Measurements from ENCODE around the gene RAB3B.

The RAB3B gene

GRCh38 chr1:51990478-51990965, at the start of gene RAB3B:
Gene RAB3B (minus strand): TSS chr1:51990700. CDS start chr1:51977117, 13,583 bp downstream.
- Histone ChIP-seq H3K27me3 (ENCODE audit: insufficient read depth, low read depth, severe bottlenecking) (no peaks in the 10 kb centered on the region), H3K4me3 (ENCODE audit: low read depth, low read length) (peak within 1 kb of the TSS; percentile 53), H3K36me3 (peaks cover 10% of the 10 kb centered on the region; the same call in 1 of the 2 replicates), H3K9me3 (ENCODE audit: severe bottlenecking) (no peaks in the 10 kb centered on the region), H3K27ac (peak within 1 kb of the TSS; percentile 72)
- TF ChIP-seq CTCF (IDR thresholded peaks at IDR 0.05; ENCODE audit: low read depth, low read length), result no peak
- DNase-seq, result peak; percentile 94

GRCh38 chr1:52037909-52038308, 47.4 kb upstream of the RAB3B start:
- Histone ChIP-seq H3K4me3 (ENCODE audit: low read depth, low read length) (no peak overlapping the region), H3K9me3 (ENCODE audit: severe bottlenecking) (no peaks in the 10 kb centered on the region), H3K27ac (no peak overlapping the region; the same call in 1 of the 2 replicates), H3K36me3 (peaks cover 32% of the 10 kb centered on the region), H3K27me3 (ENCODE audit: insufficient read depth, low read depth, severe bottlenecking) (no peaks in the 10 kb centered on the region)
- no peak for TF ChIP-seq CTCF (IDR thresholded peaks at IDR 0.05; ENCODE audit: low read depth, low read length)
- no peak for DNase-seq

GRCh38 chr1:52037402-52037814, 46.9 kb upstream of the RAB3B start:
- H3K27me3 ChIP-seq (ENCODE audit: insufficient read depth, low read depth, severe bottlenecking), result no peaks in the 10 kb centered on the region
- H3K9me3 ChIP-seq (ENCODE audit: severe bottlenecking), result no peaks in the 10 kb centered on the region
- no peak overlapping the region for H3K4me3 ChIP-seq (ENCODE audit: low read depth, low read length)
- no peak for TF ChIP-seq CTCF (IDR thresholded peaks at IDR 0.05; ENCODE audit: low read depth, low read length)
- no peak for DNase-seq
- no peak overlapping the region; the same call in 1 of the 2 replicates for H3K27ac ChIP-seq
- H3K36me3 ChIP-seq, result peaks cover 38% of the 10 kb centered on the region

GRCh38 chr1:52034050-52034384, 43.5 kb upstream of the RAB3B start:
- no peak for DNase-seq
- H3K4me3 ChIP-seq (ENCODE audit: low read depth, low read length), result peak overlapping the region; percentile 84
- peak overlapping the region; percentile 79 for H3K27ac ChIP-seq
- no peaks in the 10 kb centered on the region for H3K27me3 ChIP-seq (ENCODE audit: insufficient read depth, low read depth, severe bottlenecking)
- H3K36me3 ChIP-seq, result peaks cover 22% of the 10 kb centered on the region
- no peaks in the 10 kb centered on the region for H3K9me3 ChIP-seq (ENCODE audit: severe bottlenecking)
- TF ChIP-seq CTCF (IDR thresholded peaks at IDR 0.05; ENCODE audit: low read depth, low read length), result no peak

- H3K4me3 ChIP-seq (ENCODE audit: low read depth, low read length), result peak within 1 kb of the TSS; percentile 84
- peak; percentile 83 for DNase-seq
- no peaks in the 10 kb centered on the region for H3K9me3 ChIP-seq (ENCODE audit: severe bottlenecking)
- no peak for TF ChIP-seq CTCF (IDR thresholded peaks at IDR 0.05; ENCODE audit: low read depth, low read length)
- H3K36me3 ChIP-seq, result peaks cover 22% of the 10 kb centered on the region
- peak within 1 kb of the TSS; percentile 79 for H3K27ac ChIP-seq
- no peaks in the 10 kb centered on the region for H3K27me3 ChIP-seq (ENCODE audit: insufficient read depth, low read depth, severe bottlenecking)
These were observed 42.9 kb upstream of the RAB3B start, which contains the start of gene KTI12 for GRCh38 chr1:52033190-52034049. Gene KTI12 (minus strand): TSS chr1:52033810. CDS start chr1:52033761, 49 bp downstream.
